T-helper 1 cell treated with Interleukin-12 subunit alpha and Interleukin-12 subunit beta and Interleukin-4 antibody, amounts not matched to agents 30 μg/mL and 1 μg/mL, for 36 hours (primary cell): ENCODE results near the gene SNTG2.

ENCODE experiments used
- H3K27ac Mint-ChIP-seq: one replicate; pipeline ENCODE4 v1.8.0; 2021; ENCODE audit warnings: mild to moderate bottlenecking, mixed read lengths
- H3K27me3 Mint-ChIP-seq: one replicate; pipeline ENCODE4 v1.8.0; 2021; ENCODE audit warnings: low read depth, mixed read lengths
- H3K36me3 Mint-ChIP-seq: one replicate; pipeline ENCODE4 v1.8.0; 2021; ENCODE audit warnings: low read depth, mixed read lengths
- H3K4me1 Mint-ChIP-seq: one replicate; pipeline ENCODE4 v1.8.0; 2021; ENCODE audit warnings: low read depth, mixed read lengths
- H3K4me3 Mint-ChIP-seq: one replicate; pipeline ENCODE4 v1.8.0; 2021; ENCODE audit warnings: mild to moderate bottlenecking, moderate library complexity, mixed read lengths
- H3K9me3 Mint-ChIP-seq: one replicate; pipeline ENCODE4 v1.8.0; 2021; ENCODE audit warnings: mixed read lengths

SNTG2 gene

GRCh38 chr2:1022178-1022577, 71.5 kb downstream of the SNTG2 start:
- Mint-ChIP-seq H3K27ac (no peak overlapping the region), H3K27me3 (no peaks in the 10 kb centered on the region), H3K4me1 (no peaks in the 10 kb centered on the region), H3K4me3 (no peak overlapping the region), H3K36me3 (no peaks in the 10 kb centered on the region), H3K9me3 (no peaks in the 10 kb centered on the region)

GRCh38 chr2:1024981-1025380, 74.3 kb downstream of the SNTG2 start:
- Mint-ChIP-seq H3K27me3 (no peaks in the 10 kb centered on the region), H3K9me3 (no peaks in the 10 kb centered on the region), H3K36me3 (no peaks in the 10 kb centered on the region), H3K27ac (no peak overlapping the region), H3K4me1 (no peaks in the 10 kb centered on the region), H3K4me3 (no peak overlapping the region)

GRCh38 chr2:1026141-1026540, 75.5 kb downstream of the SNTG2 start:
- no peaks in the 10 kb centered on the region for H3K4me1 Mint-ChIP-seq
- no peaks in the 10 kb centered on the region for H3K36me3 Mint-ChIP-seq
- H3K9me3 Mint-ChIP-seq = no peaks in the 10 kb centered on the region

GRCh38 chr2:1028831-1029230, 78.2 kb downstream of the SNTG2 start:
- no peaks in the 10 kb centered on the region for H3K36me3 Mint-ChIP-seq
- no peaks in the 10 kb centered on the region for H3K4me1 Mint-ChIP-seq
- no peak overlapping the region for H3K27ac Mint-ChIP-seq
- H3K27me3 Mint-ChIP-seq = no peaks in the 10 kb centered on the region
- no peaks in the 10 kb centered on the region for H3K9me3 Mint-ChIP-seq
- no peak overlapping the region for H3K4me3 Mint-ChIP-seq

More at GRCh38 chr2:1026141-1026540, 75.5 kb downstream of the SNTG2 start:
- Mint-ChIP-seq H3K27me3 (no peaks in the 10 kb centered on the region), H3K4me3 (no peak overlapping the region), H3K27ac (no peak overlapping the region)

GRCh38 chr2:1032030-1032429, 81.4 kb downstream of the SNTG2 start:
- no peaks in the 10 kb centered on the region for H3K9me3 Mint-ChIP-seq
- H3K4me1 Mint-ChIP-seq = no peaks in the 10 kb centered on the region
- H3K36me3 Mint-ChIP-seq = no peaks in the 10 kb centered on the region
- H3K27ac Mint-ChIP-seq = no peak overlapping the region
- H3K4me3 Mint-ChIP-seq = no peak overlapping the region
- peaks cover 4% of the 10 kb centered on the region for H3K27me3 Mint-ChIP-seq

GRCh38 chr2:1033069-1033468, 82.4 kb downstream of the SNTG2 start:
- Mint-ChIP-seq H3K36me3 (no peaks in the 10 kb centered on the region), H3K27ac (no peak overlapping the region), H3K4me1 (no peaks in the 10 kb centered on the region), H3K9me3 (no peaks in the 10 kb centered on the region), H3K4me3 (no peak overlapping the region), H3K27me3 (peaks cover 4% of the 10 kb centered on the region)

- Mint-ChIP-seq H3K36me3 (no peaks in the 10 kb centered on the region), H3K27me3 (peaks cover 4% of the 10 kb centered on the region), H3K4me1 (no peaks in the 10 kb centered on the region), H3K27ac (no peak overlapping the region), H3K9me3 (no peaks in the 10 kb centered on the region), H3K4me3 (no peak overlapping the region)
Measured at GRCh38 chr2:1037066-1037465, 86.4 kb downstream of the SNTG2 start.

- H3K27me3 Mint-ChIP-seq = peaks cover 8% of the 10 kb centered on the region
- no peak overlapping the region for H3K4me3 Mint-ChIP-seq
- H3K9me3 Mint-ChIP-seq = peaks cover 4% of the 10 kb centered on the region
- H3K4me1 Mint-ChIP-seq = no peaks in the 10 kb centered on the region
- no peak overlapping the region for H3K27ac Mint-ChIP-seq
- no peaks in the 10 kb centered on the region for H3K36me3 Mint-ChIP-seq
Measured at GRCh38 chr2:1039549-1039948, 88.9 kb downstream of the SNTG2 start.

GRCh38 chr2:1041012-1041805, 90.6 kb downstream of the SNTG2 start:
- H3K27ac Mint-ChIP-seq = no peak overlapping the region
- peaks cover 5% of the 10 kb centered on the region for H3K27me3 Mint-ChIP-seq

GRCh38 chr2:1045109-1045508, 94.5 kb downstream of the SNTG2 start:
- Mint-ChIP-seq H3K4me3 (no peak overlapping the region), H3K36me3 (no peaks in the 10 kb centered on the region), H3K27ac (no peak overlapping the region), H3K9me3 (peaks cover 4% of the 10 kb centered on the region), H3K27me3 (peaks cover 5% of the 10 kb centered on the region), H3K4me1 (no peaks in the 10 kb centered on the region)

More at GRCh38 chr2:1041012-1041805, 90.6 kb downstream of the SNTG2 start:
- no peak overlapping the region for H3K4me3 Mint-ChIP-seq
- H3K9me3 Mint-ChIP-seq = peaks cover 4% of the 10 kb centered on the region
- no peaks in the 10 kb centered on the region for H3K4me1 Mint-ChIP-seq
- no peaks in the 10 kb centered on the region for H3K36me3 Mint-ChIP-seq

GRCh38 chr2:1046067-1046466, 95.4 kb downstream of the SNTG2 start:
- no peak overlapping the region for H3K4me3 Mint-ChIP-seq
- no peaks in the 10 kb centered on the region for H3K36me3 Mint-ChIP-seq
- H3K9me3 Mint-ChIP-seq = peaks cover 4% of the 10 kb centered on the region
- H3K27ac Mint-ChIP-seq = no peak overlapping the region
- no peaks in the 10 kb centered on the region for H3K4me1 Mint-ChIP-seq
- H3K27me3 Mint-ChIP-seq = peaks cover 5% of the 10 kb centered on the region

GRCh38 chr2:1047485-1047884, 96.8 kb downstream of the SNTG2 start:
- Mint-ChIP-seq H3K9me3 (peaks cover 4% of the 10 kb centered on the region), H3K4me3 (no peak overlapping the region), H3K36me3 (no peaks in the 10 kb centered on the region), H3K27me3 (peaks cover 5% of the 10 kb centered on the region), H3K4me1 (no peaks in the 10 kb centered on the region), H3K27ac (no peak overlapping the region)

- Mint-ChIP-seq H3K4me1 (no peaks in the 10 kb centered on the region), H3K9me3 (no peaks in the 10 kb centered on the region), H3K36me3 (no peaks in the 10 kb centered on the region), H3K4me3 (no peak overlapping the region), H3K27me3 (no peaks in the 10 kb centered on the region), H3K27ac (no peak overlapping the region)
Measured at GRCh38 chr2:1049691-1050090, 99.0 kb downstream of the SNTG2 start.

GRCh38 chr2:1051075-1051474, 100.4 kb downstream of the SNTG2 start:
- no peaks in the 10 kb centered on the region for H3K4me1 Mint-ChIP-seq
- H3K27me3 Mint-ChIP-seq = no peaks in the 10 kb centered on the region
- H3K36me3 Mint-ChIP-seq = no peaks in the 10 kb centered on the region

GRCh38 chr2:1052771-1053191, 102.1 kb downstream of the SNTG2 start:
- no peaks in the 10 kb centered on the region for H3K9me3 Mint-ChIP-seq
- no peaks in the 10 kb centered on the region for H3K36me3 Mint-ChIP-seq
- no peak overlapping the region for H3K27ac Mint-ChIP-seq
- H3K27me3 Mint-ChIP-seq = no peaks in the 10 kb centered on the region
- no peak overlapping the region for H3K4me3 Mint-ChIP-seq
- H3K4me1 Mint-ChIP-seq = no peaks in the 10 kb centered on the region

More at GRCh38 chr2:1051075-1051474, 100.4 kb downstream of the SNTG2 start:
- Mint-ChIP-seq H3K27ac (no peak overlapping the region), H3K9me3 (no peaks in the 10 kb centered on the region), H3K4me3 (no peak overlapping the region)
